AG04450 (cell line): ENCODE measurements around the gene WDR43. TPM values are rescaled to one million over a fixed set of nuclear protein-coding genes. Genes with fewer than 3 reads are reported as not detected.

Experiments used
- CTCF ChIA-PET: fragments of 300-600, 350-600 bp; formaldehyde crosslinking; extraction: SDS; loops from one replicate; lab custom pipeline; 2022; ENCODE audit warnings: antibody characterized with exemption, inconsistent platforms; lab: Charles Lee
- POLR2A ChIA-PET: fragments of 350-600 bp; formaldehyde crosslinking; extraction: SDS; loops from one replicate; lab custom pipeline; 2021; ENCODE audit warnings: antibody characterized with exemption, inconsistent platforms; lab: Yijun Ruan, JAX
- DNase-seq: peaks from one replicate; pipeline ENCODE4 v3.0.0-alpha.2; 2011; ENCODE audit warnings: low read depth, low spot score
- H3K27ac ChIP-seq: one replicate; pipeline ENCODE4 v1.5.1; 2012; ENCODE audit warnings: low read depth, low read length, control low read depth
- H3K27me3 ChIP-seq: one replicate; pipeline ENCODE4 v1.6.0; 2012; ENCODE audit warnings: low read length; ENCODE audit not compliant: control insufficient read depth, insufficient read depth
- H3K4me3 ChIP-seq: 2 replicates; pipeline ENCODE4 v1.5.1; 2011; ENCODE audit warnings: mild to moderate bottlenecking, low read depth, low read length, control low read depth
- H3K9me3 ChIP-seq: 2 replicates; pipeline ENCODE4 v1.5.1; 2012; ENCODE audit warnings: low read length; ENCODE audit not compliant: control insufficient read depth, insufficient read depth
- polyA plus RNA-seq: library from polyadenylated mRNA; depleted of rRNA; stranded (reverse); fragments of >200 nt; gene quantifications from 2 replicates; pipeline ENCODE4 v1.2.3, GENCODE V29; 2011
- TF ChIP-seq, protein P1 (sequence below): IDR thresholded peaks from 2 replicates; pipeline ENCODE4 v1.5.1; 2011; ENCODE audit warnings: low read depth, low read length, control low read depth, inconsistent platforms

Gene WDR43
- polyA plus RNA-seq, 1 experiment: 95.5 TPM

DNA sequence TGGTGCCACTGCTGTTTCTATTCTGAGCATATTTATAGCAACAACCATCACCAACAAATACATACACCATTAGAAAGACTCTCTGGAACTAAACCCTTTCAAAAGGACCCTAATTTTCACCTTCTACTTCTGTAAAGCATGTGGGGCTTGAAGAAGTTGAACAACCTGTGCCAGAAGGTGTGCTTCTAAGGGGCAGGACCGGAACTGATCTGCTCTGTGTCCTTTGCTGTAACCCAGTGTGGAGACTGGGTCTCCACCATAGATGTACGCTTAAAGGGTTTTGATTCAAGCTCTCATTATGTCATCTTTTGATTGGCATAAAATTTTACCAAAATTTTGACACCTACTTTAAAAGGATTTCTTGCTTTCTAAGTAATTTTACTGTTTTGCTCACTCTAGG is 40.3 kb downstream of the WDR43 start:
- CTCF ChIA-PET: no interaction called here
- POLR2A ChIA-PET: no interaction called here
- Histone ChIP-seq H3K27ac (no peak overlapping the region), H3K9me3 (no peaks in the 10 kb centered on the region), H3K27me3 (no peaks in the 10 kb centered on the region), H3K4me3 (no peak overlapping the region)
- TF ChIP-seq, protein P1, sequence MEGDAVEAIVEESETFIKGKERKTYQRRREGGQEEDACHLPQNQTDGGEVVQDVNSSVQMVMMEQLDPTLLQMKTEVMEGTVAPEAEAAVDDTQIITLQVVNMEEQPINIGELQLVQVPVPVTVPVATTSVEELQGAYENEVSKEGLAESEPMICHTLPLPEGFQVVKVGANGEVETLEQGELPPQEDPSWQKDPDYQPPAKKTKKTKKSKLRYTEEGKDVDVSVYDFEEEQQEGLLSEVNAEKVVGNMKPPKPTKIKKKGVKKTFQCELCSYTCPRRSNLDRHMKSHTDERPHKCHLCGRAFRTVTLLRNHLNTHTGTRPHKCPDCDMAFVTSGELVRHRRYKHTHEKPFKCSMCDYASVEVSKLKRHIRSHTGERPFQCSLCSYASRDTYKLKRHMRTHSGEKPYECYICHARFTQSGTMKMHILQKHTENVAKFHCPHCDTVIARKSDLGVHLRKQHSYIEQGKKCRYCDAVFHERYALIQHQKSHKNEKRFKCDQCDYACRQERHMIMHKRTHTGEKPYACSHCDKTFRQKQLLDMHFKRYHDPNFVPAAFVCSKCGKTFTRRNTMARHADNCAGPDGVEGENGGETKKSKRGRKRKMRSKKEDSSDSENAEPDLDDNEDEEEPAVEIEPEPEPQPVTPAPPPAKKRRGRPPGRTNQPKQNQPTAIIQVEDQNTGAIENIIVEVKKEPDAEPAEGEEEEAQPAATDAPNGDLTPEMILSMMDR: no peak
- DNase-seq: no peak

DNA sequence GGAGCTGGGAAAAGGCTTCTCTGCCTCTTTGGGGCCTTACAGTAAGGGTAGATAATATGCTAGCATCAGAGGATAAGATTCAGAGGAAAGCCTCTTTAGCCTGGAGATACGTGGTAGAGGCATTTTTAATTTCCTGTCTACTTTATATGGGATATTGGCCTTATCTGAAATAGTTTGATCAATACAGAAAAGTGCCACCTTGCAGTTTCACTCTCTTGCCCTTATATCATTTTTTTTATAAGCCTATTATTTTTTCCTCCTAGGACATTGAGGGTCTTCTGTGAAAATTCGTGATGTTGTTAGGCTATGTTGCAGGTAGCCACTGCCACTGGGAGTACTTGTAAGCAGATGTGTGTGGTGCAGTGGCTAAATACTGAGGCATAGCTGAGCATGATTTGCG is 46.5 kb downstream of the WDR43 start:
- H3K27ac ChIP-seq: no peak overlapping the region
- TF ChIP-seq, protein P1: no peak
- CTCF ChIA-PET: interaction anchor here (0.5 to 1.0 kb wide), 2 partner anchors 15 to 250 kb away, joined by 3 read pairs; no protein-coding TSS in a partner anchor

DNA sequence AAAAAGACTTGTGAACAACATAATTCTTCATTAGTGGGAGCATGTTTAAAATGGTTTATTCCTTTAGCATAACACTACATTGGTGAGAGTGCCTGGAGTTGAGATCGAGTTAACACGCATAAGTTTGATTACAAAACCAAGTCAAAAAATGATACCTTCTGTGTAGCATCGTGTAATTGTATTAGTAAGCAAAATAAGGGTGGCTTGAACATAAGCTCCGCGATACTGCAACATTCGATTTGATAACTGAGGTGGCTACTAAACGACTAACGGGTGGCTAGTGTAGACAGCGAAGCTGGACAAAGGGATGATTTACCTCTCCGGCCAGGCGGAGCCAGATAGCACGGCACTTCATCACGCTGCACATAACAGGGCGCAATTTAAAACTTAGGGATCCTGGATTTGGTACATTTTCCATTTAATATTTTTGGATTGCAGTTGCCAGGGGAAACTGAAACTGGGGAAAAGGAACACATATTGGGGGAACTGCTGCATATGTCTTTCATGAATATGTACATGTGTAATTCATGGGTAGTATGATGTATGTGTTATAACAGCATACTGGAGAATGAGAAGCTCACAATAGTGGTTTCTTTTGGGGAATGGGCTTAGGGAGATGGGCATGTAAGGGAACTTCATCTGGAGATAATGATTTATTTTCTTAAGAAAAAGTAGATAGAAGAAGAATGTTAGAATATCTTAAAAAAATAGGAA is 50.2 kb downstream of the WDR43 start:
- DNase-seq: no peak
- ChIA-PET POLR2A (no interaction called here), CTCF (no interaction called here)
- Histone ChIP-seq H3K9me3 (no peaks in the 10 kb centered on the region), H3K27me3 (no peaks in the 10 kb centered on the region), H3K27ac (no peak overlapping the region), H3K4me3 (no peak overlapping the region)
- TF ChIP-seq, protein P1: no peak

More for the DNA sequence above, 46.5 kb downstream of the WDR43 start:
- Histone ChIP-seq H3K27me3 (no peaks in the 10 kb centered on the region), H3K9me3 (no peaks in the 10 kb centered on the region), H3K4me3 (no peak overlapping the region)
- POLR2A ChIA-PET: interaction anchor here (0.7 kb wide), 1 partner anchor 24 kb away, joined by 4 read pairs; no protein-coding TSS in a partner anchor
- no peak for DNase-seq

DNA sequence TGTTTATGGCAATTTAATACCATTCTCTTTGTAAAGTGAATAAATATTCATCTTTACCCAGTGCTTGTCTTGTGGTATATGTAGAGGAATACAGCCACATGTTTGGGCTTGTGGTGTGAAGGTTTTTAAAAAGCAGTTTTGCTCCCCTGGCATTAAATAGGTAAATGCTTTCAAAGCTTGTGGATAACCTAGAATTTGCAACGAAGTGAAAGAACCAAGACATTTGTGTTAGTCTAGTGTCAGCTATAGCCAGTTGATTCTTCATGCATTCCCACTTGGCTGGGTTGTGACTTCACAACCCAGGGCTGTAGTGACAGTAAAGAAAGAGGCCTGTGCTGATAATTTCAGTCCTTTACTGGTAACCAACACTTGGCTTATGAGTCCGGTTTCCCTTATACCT is 53.7 kb downstream of the WDR43 start:
- Histone ChIP-seq H3K27ac (no peak overlapping the region), H3K4me3 (no peak overlapping the region), H3K9me3 (no peaks in the 10 kb centered on the region), H3K27me3 (no peaks in the 10 kb centered on the region)
- DNase-seq: no peak
- TF ChIP-seq, protein P1: no peak
- POLR2A ChIA-PET: no interaction called here
- CTCF ChIA-PET: interaction anchor here (0.9 kb wide), 1 partner anchor 11 kb away, joined by 3 read pairs; no protein-coding TSS in a partner anchor

DNA sequence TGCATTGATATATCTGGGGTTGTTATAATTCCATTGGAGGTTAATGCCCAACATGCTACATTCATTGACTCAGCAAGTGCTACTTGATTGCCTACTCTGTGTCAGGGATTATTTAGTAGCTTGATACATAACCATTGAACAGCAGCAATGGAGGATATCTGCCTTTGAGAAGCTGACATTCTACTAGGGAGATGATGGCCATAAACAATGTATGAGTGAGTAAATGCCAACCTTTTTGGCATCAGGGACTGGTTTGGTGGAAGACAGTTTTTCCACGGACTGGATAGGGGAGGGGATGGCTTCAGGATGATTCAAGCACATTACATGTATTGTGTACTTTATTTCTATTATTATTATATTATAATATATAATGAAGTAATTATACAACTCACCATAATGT is 54.7 kb downstream of the WDR43 start:
- ChIA-PET CTCF (no interaction called here), POLR2A (no interaction called here)
- TF ChIP-seq, protein P1: no peak
- Histone ChIP-seq H3K27me3 (no peaks in the 10 kb centered on the region), H3K27ac (no peak overlapping the region), H3K4me3 (no peak overlapping the region), H3K9me3 (no peaks in the 10 kb centered on the region)
- no peak for DNase-seq
